ENCODE measurements around the gene RPTOR. TPM values are rescaled to one million over a fixed set of nuclear protein-coding genes. Genes with fewer than 3 reads are reported as not detected.

Gene RPTOR
- total RNA-seq, 4 donors from 2014 or later, result 19.0 to 48.3 (median 27.3) TPM

DNA sequence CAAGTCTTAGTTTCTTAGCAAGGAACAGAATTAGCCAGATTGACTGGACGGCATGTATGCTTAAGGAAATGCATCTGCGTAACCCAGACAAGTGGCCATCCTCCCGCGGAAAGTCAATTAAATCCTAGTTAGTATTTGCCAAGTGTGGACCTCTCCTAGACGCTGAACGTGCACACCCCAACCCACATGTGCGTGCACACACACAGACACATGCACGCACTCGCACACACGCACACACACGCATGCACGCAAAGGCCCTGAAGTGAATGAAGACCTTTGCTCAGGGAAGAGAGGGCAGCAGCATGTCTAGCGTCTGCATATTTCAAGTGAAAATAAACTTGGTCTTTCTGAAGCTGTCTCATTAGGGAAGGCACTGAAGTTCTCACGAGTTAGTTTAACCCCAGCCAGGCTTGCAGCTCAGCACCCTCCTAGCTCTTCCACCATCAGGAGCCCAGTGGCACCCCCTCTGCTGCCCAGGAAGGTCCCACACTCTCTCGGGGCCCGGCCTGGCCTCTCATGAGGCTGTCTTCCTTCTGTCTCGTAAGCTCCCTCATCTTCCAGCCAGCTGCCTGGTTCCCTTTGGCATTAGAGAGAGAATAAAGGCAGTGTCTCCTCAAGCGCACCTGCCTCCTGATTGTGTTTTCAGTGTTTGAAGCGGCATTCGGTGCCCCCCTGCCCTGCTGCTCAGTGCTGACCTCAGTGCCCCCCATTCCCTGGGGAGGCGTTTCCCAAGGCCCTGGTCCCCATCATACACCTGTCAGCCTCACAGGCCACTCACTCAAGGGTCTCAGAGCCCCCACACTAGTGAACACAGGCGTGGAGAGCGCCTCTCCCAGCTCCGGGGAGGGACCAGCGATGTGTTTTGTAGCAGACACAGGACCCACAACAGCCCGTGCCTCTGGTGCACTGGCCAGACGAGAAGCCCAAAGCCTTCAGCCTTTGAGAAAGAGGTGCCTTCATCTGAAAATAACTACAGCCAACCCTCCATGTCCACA lies 394.8 kb downstream of the RPTOR start:
- DNase-seq, result peak; percentile 12

GRCh38 chr17:80940171-80941123 lies 395.8 kb downstream of the RPTOR start:
- H3K27ac ChIP-seq, result peak overlapping the region in 1 of 2 donors; percentile 73
- DNase-seq, result peak; percentile 14 to 15

More for the DNA sequence above, 394.8 kb downstream of the RPTOR start:
- H3K9me3 ChIP-seq, result no peaks in the 10 kb centered on the region
- no peaks in the 10 kb centered on the region for H3K36me3 ChIP-seq
- no peaks in the 10 kb centered on the region for H3K27me3 ChIP-seq
- H3K4me3 ChIP-seq, result no peak overlapping the region
- intact Hi-C loops (cut with DNase I; ENCODE audit: low total_unique reads), result no loop called here
- TF ChIP-seq CTCF (IDR thresholded peaks at IDR 0.05) (no peak), POLR2A (IDR thresholded peaks at IDR 0.05) (no peak)
- H3K27ac ChIP-seq, result no peak overlapping the region
- H3K4me1 ChIP-seq, result peaks cover 0 to 4% of the 10 kb centered on the region in 2 donors

DNA sequence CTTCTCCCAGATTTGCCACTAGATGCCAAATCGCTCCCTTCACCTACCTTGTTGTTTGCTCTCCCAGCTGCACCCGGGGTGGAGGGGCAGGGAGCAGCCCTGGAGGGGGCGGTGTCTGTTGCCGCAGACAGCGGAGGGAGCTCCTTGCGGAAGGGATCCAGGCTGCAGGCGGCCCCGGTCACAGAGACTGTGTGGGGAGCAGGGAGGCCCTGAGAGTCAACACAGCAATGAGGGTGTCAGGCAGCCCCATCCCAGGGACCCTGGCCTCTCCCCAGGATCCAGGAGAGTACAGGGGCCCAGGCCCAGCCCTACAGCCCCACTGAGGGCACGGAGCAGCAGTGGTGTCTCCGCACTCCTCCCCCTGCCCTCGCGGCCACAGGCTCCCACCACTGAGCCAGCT lies 396.5 kb downstream of the RPTOR start:
- DNase-seq, result peak; percentile 15 to 20
- Histone ChIP-seq H3K9me3 (no peaks in the 10 kb centered on the region), H3K27me3 (no peaks in the 10 kb centered on the region), H3K4me3 (no peak overlapping the region), H3K4me1 (peaks cover 0 to 4% of the 10 kb centered on the region in 2 donors), H3K27ac (peak overlapping the region; percentile 73 to 83), H3K36me3 (no peaks in the 10 kb centered on the region)
- intact Hi-C loops (cut with DNase I; ENCODE audit: low total_unique reads), result no loop called here
- no peak for TF ChIP-seq CTCF (IDR thresholded peaks at IDR 0.05)
- TF ChIP-seq POLR2A (IDR thresholded peaks at IDR 0.05), result no peak

More at GRCh38 chr17:80940171-80941123, 395.8 kb downstream of the RPTOR start:
- Histone ChIP-seq H3K27me3 (no peaks in the 10 kb centered on the region), H3K4me3 (no peak overlapping the region), H3K9me3 (no peaks in the 10 kb centered on the region), H3K36me3 (no peaks in the 10 kb centered on the region), H3K4me1 (peaks cover 0 to 4% of the 10 kb centered on the region in 2 donors)
- intact Hi-C loops (cut with DNase I; ENCODE audit: low total_unique reads), result no loop called here
- TF ChIP-seq POLR2A (IDR thresholded peaks at IDR 0.05), result no peak
- TF ChIP-seq CTCF (IDR thresholded peaks at IDR 0.05), result no peak

DNA sequence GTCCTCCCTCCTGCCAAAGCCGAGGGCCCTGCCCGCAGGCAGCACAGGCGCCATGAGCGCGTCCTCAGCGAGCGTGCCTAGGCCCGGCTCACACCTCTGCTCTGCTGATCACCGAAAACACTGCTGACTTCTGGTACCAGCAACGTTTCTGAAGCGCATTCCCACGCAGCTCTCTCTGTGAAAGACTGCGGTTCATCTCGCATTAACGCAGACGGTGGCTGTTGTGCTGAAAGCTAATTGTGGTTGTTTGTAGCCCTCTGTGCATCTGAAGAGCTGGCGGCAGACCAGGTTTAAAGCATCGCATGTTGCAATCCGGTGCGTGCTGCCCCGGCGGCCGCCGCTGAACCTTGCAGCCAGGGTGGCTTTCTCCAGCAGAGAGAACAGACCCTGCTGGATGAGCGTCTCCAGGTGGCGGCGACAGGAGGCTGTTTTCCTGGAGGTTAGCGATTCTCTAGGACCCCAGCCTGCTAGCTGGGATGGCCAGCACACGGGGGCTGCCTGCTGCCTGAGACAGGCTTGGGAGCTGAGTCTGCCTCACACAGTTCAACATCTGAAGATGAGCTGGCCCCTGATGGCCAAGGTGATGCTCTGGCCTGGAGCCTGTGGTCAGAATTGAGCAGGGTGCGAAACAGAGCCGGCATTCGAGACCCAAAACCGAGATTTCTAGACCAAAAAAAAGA lies 397.2 kb downstream of the RPTOR start:
- Histone ChIP-seq H3K4me1 (peaks cover 0 to 4% of the 10 kb centered on the region in 2 donors), H3K4me3 (no peak overlapping the region), H3K9me3 (no peaks in the 10 kb centered on the region), H3K27ac (peak overlapping the region; percentile 73 to 83), H3K27me3 (no peaks in the 10 kb centered on the region), H3K36me3 (no peaks in the 10 kb centered on the region)
- TF ChIP-seq POLR2A (IDR thresholded peaks at IDR 0.05), result no peak
- intact Hi-C loops (cut with DNase I; ENCODE audit: low total_unique reads), result no loop called here
- DNase-seq, result peak; percentile 65 to 74
